Stimulated activated CD4-positive, alpha-beta T cell treated with anti-CD3 and anti-CD28 coated beads, Interleukin-1b, Interleukin-23, amount 100 ng/mL, for 48 hours (primary cell): ENCODE data around the gene FGD6.
"Not testable (repeated sequence)": the region's sequence is repeated elsewhere in the genome, so short reads cannot be mapped to it uniquely, and the experiment has no call there.

Experiments used
- DNase-seq: peaks from one replicate; pipeline ENCODE4 v3.0.0-alpha.2; 2020

The FGD6 gene

DNA sequence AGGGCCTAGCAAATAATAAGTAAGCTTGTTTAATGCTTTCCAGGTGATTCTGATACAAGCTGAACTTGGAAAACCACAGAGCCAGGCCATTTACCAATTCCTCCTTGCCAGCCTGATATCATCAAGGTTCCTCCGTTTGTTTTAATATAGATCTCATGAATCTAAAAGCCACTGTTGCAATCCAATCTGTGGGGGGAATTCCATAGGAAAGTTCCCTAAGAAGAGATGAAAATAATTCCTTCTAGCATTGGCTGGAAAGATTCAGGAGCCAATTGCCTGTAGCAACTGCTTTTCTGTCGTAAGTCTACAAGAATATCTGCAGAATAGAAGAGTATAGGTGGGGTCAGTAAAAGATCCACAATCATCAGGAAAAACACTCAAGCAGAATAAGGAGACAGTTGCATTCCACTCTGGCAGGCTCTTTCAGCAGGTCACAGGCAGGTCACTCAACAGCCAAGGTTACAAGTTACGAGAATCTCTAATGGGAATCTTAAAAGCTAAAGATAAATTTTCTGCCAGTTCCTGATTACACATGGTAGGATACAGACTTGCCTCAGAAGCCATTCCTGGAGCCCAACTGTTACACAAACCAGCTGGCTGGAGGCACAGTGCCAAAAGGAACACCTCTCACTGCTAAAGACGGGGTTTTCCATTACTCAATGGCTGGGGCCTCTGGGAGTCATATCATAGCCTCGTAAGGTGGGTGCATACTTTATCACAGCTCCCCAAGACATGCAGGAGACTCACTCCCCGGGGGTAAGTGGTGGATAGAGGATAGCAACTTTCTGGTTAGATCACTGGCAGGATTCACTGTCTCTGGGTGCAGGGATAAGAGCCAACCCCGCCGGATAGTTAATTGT lies 43.6 kb downstream of the FGD6 start:
- DNase-seq: no peak

DNA sequence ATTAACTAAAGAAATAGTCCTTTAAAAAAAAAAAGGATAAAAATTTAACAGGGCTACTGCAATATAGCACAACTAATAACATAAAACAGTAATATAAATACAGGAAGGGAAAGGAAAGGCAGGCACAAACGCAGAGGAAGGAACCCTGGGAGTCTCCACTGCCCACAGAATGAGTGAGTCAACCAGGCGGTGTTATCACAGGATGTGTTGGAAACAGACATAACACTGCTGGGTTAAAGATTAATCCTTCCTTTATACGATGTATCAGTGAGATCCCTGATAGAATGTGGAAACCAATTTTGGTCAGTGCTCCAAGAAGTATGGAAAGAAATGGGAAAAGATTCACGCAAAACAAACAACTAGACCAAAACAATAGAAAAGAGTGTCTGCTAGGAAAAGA lies 47.9 kb downstream of the FGD6 start:
- no peak for DNase-seq

DNA sequence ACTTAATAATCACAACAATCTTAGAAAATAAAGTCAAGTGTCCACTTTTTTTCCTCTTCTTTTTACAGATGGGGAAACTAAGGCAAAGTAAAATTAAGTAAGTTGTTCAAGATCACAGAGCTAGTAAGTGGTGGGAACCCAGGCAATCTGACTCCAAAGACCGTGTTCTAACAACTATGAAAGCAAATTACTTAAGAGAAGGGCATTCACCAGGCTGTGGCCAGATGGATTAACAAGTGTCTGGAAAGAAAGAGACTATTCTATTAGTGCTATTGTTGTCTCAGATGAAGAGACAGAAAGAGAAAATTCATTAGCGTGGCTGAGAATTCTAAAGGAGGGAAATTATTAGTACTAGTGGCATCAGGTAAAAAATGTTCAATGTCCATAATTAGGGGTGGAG lies 48.5 kb downstream of the FGD6 start:
- no peak for DNase-seq

DNA sequence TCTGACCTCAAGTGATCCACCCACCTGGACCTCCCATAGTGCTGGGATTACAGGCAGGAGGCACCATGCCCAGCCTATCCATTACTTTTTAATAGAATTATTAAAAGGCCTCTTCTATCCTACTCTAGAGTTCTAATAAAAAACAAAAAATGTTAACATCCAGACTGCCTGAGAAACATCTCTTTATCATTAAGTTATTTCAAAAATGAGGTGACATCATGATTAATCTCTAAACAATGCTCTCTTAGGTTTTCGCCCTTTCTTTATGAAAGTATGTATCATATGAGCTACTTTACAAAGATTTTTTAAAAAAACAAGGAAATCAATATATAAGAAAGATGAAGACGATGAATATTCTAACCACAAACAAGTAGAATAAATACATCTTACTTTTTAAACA lies 52.6 kb downstream of the FGD6 start:
- DNase-seq: no peak

DNA sequence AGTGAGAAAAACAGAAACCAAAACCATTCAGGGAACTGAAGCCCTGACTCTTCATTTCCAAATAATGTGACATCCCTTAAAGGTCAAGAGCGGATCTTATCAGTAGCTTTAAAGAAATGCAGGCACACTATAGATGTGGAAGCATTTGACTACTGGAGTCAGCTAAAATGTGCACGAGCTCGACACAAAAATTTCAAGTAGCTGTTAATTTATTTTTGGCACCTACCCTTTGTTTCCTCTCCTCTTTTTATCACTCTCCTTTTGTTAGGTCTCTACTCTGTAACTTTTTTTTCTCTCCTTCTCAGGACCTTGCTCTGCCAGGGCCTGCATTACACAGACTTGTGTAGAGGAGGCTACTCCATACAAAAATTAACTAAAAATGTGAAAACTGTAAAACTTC lies 58.3 kb downstream of the FGD6 start:
- DNase-seq: no peak

DNA sequence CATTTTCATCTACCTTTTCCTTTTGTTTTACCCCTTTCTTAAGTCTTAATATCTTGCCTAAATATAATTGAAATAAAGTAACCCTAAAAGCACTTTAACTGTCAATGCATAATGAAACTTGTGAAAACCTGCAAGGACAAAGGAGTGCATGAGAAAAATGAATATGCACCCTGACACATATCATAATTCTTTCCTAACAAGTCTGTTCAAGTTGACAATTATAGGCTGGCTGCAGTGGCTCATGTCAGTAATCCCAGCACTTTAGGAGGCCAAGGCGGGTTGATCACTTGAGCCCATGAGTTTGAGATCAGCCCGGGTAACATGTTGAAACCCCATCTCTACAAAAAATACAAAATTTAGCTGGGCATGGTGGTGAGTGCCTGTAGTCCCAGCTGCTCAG lies 65.4 kb downstream of the FGD6 start:
- no peak for DNase-seq

DNA sequence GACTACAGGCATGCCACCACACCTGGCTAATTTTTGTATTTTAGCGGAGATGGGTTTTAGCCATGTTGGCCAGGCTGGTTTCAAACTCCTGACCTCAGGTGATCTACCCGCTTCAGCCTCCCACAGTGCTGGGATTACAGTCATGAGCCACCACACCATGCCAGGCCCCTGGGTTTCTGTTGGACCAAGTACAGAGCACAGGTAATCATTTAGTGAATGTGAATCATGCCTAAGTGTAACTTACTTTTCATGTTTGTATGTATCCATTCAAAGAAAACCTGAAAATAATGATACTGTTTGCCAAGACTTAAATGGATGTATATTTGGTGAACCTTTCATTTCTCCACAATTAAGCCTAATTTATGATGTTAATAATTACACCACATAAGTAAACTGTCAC lies 65.9 kb downstream of the FGD6 start:
- DNase-seq: no peak

DNA sequence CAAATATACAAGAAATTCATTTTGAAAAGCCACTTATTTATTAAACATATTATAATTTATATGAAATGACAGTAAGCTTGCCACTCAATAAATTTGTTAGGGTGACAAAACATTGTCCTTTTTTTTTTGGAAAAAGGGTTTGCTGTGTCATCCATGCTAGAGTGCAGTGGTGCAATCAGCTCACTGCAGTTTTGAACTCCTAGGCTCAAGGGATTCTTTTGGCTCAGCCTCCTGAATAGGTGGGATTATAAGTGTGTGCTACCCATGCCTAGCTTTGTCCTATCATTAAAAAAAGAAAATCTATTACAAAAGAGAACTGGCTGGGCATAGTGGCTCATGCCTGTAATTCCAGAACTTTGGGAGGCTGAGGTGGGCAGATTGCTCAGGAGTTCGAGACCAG lies 66.8 kb downstream of the FGD6 start:
- DNase-seq: no peak

DNA sequence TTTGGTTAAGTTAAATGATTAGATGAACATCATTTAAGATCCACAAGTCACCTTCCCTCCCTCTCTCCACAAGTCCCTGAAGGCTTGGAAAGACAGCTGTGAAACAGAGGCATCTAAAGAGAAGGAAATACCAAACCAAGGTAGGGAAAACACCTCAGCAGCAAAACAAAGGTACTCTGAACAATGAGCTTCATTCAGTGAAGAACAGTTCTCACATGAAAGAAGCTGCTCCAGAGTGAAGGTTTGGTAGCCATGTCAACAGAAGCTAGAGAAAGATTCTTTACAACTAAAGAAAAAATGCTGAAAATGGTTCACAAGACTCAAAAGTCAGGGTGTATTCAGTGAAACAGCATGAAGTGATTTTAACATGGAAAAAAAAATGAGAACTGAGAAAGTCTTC lies 69.4 kb downstream of the FGD6 start:
- DNase-seq: no peak

DNA sequence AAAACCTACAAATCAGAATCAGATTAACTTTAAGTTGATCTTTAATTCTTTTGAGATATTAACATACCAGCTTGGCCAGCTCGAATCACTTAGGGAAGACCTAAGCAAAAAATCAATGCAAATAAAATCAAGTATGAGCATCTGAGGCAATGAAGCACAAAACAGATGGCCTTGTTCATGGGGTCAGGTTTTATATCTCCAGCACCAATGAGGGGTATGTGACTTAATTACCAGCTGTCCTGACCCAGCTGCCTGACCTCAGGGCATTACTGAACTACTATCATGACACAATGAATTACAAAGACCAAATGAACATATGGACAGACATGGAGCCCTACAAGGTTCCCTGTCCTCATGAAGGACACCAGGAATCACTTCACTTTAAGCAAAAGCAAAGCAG lies 70.5 kb downstream of the FGD6 start:
- DNase-seq: no peak

DNA sequence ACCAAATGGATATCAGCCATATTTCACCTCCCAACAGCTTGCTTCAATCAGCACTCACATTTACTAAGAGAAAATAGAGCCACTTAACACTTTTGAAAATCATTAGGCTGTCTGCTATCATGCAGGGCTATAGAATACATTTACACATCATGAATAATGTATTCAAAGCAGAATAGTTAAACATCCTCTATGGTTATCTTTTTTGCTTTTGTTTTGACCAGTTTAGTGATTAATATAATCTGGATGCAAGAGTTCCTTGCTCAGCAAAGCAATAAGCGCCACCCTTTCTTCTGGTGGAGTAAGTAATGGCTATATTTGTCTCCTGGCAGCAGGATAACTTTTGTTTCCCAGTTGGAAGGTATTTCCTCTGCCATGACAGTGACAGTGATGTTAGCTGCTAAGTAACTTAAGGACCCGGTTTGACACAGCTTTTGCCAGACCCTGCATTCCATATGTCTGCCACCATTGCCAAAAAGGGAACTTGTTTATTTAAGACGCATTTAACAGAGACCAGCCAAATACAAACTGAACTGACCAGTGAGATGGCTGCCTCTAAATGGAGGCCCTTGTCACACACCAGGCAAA lies 73.6 kb downstream of the FGD6 start:
- DNase-seq: no peak

DNA sequence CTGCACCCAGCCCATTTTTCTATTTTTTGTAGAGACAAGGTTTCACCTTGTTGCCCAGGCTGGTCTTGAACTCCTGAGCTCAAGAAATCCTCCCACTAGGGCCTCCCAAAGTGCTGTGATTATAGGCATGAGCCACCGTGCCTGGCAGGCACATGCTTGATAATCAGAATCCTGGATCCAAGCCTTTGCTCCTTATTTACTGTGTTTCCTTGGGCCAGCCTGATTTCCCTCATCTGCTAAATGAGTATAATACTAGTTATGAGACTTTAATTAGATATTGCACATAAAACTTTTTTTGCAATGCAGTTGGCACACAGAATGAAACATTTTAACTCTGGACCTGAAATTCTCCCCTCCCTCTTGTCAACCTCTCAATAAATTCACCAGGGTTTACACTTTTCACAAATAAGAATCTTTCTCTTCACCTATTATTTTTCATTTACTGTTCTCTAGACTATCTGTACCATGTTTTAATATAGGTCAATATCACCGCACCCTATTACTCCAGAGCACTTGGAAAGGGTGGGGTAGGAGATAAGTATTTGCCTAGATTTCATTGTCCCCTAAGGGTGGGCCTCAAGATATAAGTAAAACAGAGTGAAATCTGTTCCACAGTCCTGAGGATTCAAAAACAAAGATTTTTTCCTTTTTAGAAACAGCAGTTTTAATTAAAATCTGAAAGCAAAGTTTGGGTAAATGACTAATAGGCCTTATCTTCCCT lies 74.7 kb downstream of the FGD6 start:
- DNase-seq: no peak

DNA sequence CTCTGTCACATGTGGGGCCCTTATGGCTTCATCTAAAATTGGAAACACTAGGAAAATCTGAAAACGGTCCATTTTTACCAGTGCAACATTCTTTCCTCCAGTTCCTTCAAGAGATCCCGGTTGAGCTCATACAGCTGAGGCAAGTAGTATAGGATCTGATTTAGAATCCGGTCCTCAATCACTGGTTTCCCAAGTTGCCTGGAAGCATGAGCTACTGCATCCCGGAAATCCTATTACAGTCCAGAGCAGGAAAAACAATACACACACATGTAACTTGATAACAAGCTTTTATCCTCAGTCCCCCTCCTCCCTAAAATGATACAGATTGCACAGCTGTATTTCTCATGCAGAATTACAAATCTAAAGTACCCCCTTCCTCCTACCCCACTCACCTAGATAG lies 76.0 kb downstream of the FGD6 start:
- no peak for DNase-seq

DNA sequence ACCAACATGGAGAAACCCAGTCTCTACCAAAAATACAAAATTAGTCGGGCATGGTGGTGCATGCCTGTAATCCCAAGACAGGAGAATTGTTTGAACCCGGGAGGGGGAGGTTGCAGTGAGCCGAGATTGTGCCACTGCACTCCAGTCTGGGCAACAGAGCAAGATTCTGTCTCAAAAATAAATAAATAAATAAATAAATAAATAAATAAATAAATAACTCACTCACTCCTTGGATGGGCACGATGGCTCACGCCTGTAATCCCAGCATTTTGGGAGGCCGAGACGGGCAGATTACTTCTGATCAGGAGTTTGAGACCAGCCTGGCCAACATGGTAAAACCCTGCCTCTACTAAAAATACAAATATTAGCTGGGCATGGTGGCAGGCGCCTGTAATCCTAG lies 79.2 kb downstream of the FGD6 start:
- DNase-seq: not testable (repeated sequence)

DNA sequence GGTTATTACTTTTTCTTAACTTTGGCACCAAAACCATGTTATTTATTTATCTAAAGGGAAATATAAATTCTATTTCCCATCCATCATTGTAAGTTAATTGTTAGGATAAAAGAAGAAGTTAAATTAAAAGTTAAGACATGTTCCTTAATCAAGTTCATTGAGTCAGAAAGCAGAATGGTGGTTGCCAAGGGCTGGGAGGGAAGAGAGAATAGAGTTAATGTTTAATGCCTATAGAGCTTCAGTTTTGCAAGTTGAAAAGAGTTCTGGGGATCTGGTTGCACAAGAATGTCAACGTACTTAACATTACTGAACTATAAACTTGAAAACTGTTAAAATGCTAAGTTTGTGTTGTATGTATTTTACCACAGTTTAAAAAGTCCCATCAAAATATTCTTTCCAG lies 80.7 kb downstream of the FGD6 start:
- no peak for DNase-seq

DNA sequence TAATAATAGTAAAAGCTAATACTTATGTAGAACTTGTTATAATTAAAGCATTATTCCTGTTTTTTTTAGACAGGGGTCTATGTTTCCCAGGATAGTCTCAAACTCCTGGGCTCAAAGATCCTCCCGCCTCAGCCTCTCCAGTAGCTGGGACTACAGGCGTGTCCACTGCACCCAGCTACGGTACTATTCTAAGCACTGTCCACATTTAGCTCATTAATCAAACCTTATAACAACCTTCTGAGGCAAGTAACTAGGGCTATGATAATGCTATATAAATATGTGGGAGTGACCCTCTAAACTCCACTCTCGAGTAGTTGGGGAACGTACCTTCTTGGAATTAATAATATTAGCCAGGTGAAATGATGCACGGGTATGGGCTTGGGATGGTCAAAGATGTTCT lies 83.2 kb downstream of the FGD6 start:
- DNase-seq: no peak

DNA sequence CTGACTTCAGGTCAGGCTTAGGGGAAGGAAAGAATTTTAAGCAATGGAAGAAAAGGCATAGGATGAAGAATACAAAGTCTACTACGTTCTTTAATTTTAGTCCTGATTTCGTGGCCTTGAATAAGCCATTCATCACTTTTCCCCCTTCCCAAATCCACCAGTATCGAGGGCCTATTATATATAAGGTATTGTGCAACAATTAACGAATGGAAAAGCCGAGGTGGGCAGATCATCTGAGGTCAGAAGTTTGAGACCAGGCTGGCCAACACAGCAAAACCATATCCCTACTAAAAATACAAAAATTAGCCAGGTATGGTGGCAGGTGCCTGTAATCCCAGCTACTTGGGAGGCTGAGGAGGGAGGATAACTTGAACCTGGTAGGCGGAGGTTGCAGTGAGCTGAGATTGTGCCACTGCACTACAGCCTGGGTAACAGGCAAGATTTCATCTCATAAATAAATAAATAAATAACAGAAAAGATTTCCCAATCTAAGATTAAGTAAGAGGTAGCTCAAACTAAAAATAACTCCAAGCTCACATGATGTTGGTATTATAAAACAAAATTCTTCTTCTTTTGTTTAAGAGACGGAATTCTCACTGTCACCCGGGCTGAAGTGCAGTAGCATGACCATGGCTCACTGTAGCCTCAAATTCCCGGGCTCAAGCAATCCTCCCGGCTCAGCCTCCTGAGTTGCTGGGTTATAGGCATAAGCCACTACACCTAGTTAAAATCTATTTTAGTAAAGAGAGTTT lies 85.5 kb downstream of the FGD6 start:
- no peak for DNase-seq

DNA sequence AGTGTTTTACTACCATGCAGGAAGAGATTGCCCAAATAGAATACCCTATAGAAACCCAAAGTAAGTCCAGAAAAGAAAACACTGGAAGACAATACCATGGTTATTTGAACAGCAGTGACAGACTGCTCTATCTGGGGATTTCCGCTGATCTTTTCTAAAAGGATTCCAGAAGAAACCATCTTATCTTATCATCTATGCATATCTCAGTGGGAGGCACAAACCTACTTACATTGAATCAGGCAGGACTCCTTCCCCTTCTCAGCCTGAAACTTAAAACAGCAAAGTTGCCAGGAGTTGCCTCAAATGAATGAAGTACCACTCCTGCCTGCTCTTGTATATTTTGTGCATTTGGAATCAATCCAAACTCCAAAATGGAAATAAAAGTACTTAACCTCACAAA lies 87.2 kb downstream of the FGD6 start:
- no peak for DNase-seq

DNA sequence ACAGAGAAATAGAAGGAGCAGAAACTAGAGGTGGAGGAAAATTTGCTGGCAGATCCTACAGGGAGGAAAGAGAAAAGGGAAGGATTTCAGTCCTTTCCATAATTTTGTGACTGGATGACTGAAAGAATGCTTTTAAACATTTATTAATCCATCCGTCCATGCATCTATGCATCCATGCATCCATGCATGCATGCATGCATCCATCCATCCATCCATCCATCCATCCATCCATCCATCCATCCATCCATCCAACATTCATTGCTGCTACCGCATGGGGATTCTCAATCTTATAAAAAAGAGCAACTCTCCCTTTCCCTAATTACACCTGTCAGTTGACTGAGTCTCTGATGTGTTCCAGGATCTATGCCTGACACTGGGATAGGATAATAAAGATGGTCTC lies 88.2 kb downstream of the FGD6 start:
- no peak for DNase-seq

DNA sequence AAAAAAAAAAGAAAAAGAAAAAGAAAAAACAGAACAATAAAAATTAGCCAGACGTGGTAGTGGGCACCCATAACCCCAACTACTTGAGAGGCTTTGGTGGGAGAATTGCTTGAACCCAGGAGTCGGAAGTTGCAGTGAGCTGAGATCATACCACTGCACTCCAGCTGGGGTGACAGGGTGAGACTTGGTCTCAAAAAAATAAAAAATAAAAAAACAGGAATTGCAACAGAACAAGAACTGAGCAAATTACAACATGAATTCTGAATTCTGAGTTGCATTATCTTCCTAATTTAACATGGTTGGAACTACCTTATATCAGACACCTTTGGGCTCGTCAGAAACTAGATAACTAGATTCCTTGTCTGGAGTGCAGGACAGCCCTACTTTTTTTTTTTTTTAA lies 90.5 kb downstream of the FGD6 start:
- no peak for DNase-seq

DNA sequence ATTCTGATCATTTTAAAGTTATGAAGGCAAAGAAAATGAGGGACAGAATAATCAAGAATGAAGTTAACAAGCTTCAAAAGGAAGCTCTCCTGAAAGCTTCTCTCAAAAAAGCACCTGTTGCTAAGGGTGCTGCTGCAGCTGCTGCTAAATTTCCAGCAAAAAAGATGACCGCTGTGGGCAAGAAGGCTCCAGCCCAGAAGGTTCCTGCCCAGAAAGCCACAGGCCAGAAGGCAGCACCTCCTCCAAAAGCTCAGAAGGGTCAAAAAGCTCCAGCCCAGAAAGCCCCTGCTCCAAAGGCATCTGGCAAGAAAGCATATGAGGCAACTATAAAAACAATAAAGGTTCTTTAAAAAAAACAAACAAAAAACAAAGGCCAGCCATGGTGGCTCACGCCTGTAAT lies 91.2 kb downstream of the FGD6 start:
- no peak for DNase-seq

DNA sequence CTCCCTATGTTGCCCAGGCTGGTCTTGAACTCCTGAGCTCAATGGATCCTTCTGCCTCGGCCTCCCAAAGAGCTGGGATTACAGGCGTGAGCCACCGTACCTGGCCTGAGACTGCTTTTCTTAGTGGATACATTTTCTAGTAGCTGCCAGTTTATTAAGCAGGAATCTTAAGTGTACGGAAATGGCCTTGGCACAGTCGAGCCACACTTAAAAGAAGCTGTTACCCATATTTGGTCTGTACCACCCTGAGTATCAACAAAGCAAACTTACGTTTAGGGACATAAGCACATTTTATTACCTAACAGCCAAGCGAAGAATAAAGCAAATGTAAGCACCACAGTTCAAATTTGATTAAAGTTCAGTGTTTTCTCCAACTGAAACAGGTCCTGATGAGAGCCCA lies 93.2 kb downstream of the FGD6 start:
- DNase-seq: no peak

DNA sequence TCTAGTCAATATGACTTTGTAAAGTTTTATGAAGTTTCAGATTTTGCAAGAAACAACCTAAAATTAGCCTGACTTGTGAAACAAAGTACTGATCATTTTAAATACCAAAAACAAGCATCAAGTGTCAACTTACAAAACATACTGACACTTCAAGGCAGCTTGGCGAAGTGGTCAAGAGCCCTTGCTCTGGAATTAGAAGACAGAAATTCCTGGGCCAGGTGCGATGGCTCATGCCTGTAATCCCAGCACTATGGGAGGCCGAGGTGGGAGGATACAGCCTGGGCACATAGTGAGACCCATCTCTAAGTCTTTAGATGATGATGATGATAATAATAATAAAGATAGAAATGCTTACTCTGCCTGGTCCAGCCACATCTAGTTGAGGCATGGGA lies 98.5 kb downstream of the FGD6 start:
- DNase-seq: no peak
